Natural killer cell (primary cell): Measurements from ENCODE around the gene METAP1D. TPM values are rescaled to one million over a fixed set of nuclear protein-coding genes. Genes with fewer than 3 reads are reported as not detected.

ENCODE experiments used
- ATAC-seq, 3 donors: fragments of 150-1000 bp in 2 of 3; fragments of 200-7000 bp in 1 of 3; cut with Tn5 transposase; 1 replicate in 1 of 3; 2 replicates in 2 of 3; pipeline ENCODE4 v1.10.0; 2021; ENCODE audit warnings: mild to moderate bottlenecking in 2 of 3, moderate library complexity in 2 of 3
- DNase-seq, 2 donors: peaks; one replicate each; pipeline versions ENCODE4 v3.0.0 to v3.0.0-alpha.2; 2013 to 2021; ENCODE audit warnings: mixed read lengths in 1 of 2
- H3K27ac ChIP-seq: one replicate; pipeline ENCODE4 v1.5.1; 2013; ENCODE audit warnings: mild to moderate bottlenecking, low read length
- H3K27me3 ChIP-seq: one replicate; pipeline ENCODE4 v1.6.1; 2013; ENCODE audit warnings: low read length; ENCODE audit not compliant: control insufficient read depth, insufficient read depth
- H3K36me3 ChIP-seq: one replicate; pipeline ENCODE4 v1.6.1; 2013; ENCODE audit warnings: low read length; ENCODE audit not compliant: control insufficient read depth, insufficient read depth
- H3K4me1 ChIP-seq: one replicate; pipeline ENCODE4 v1.6.1; 2013; ENCODE audit warnings: low read length; ENCODE audit not compliant: control insufficient read depth, insufficient read depth
- H3K4me3 ChIP-seq: one replicate; pipeline ENCODE4 v1.5.1; 2013; ENCODE audit warnings: low read length
- H3K9me3 ChIP-seq: one replicate; pipeline ENCODE4 v1.6.1; 2013; ENCODE audit warnings: low read length; ENCODE audit not compliant: control insufficient read depth, insufficient read depth
- H3K27ac Mint-ChIP-seq, 2 donors: one replicate each; pipeline ENCODE4 v1.8.0; 2022; ENCODE audit warnings: mild to moderate bottlenecking in 2 of 2, mixed read lengths in 2 of 2, moderate library complexity in 1 of 2
- H3K27me3 Mint-ChIP-seq, 2 donors: one replicate each; pipeline ENCODE4 v1.8.0; 2022; ENCODE audit warnings: low read depth in 2 of 2, mixed read lengths in 2 of 2
- H3K36me3 Mint-ChIP-seq: one replicate; pipeline ENCODE4 v1.8.0; 2022; ENCODE audit warnings: mixed read lengths
- H3K4me1 Mint-ChIP-seq, 2 donors: one replicate each; pipeline ENCODE4 v1.8.0; 2022; ENCODE audit warnings: mixed read lengths in 2 of 2
- H3K4me3 Mint-ChIP-seq: one replicate; pipeline ENCODE4 v1.8.0; 2022; ENCODE audit warnings: mild to moderate bottlenecking, moderate library complexity, mixed read lengths
- H3K9me3 Mint-ChIP-seq, 2 donors: one replicate each; pipeline ENCODE4 v1.8.0; 2022; ENCODE audit warnings: mixed read lengths in 2 of 2
- WGBS: methylation state at CpG from one replicate; pipeline ENCODE4 v1.1.7; 2013; ENCODE audit warnings: missing lambda C conversion rate; ENCODE audit not compliant: insufficient coverage; 5-methylcytosine and 5-hydroxymethylcytosine counted together
- intact Hi-C: fragments of 100-400 bp; cut with micrococcal nuclease; formaldehyde crosslinking; loops from one replicate; pipeline ENCODE4 v1.14.2; 2022
- total RNA-seq, 4 donors: library from RNA; stranded (reverse); fragments of 120-200 nt in 1 of 4; gene quantifications; one replicate each; pipeline versions ENCODE4 v1.2.3 to v1.2.4, GENCODE V29; 2013 to 2022
- TF ChIP-seq, protein P1 (sequence below): fragments of 200-600 bp; IDR thresholded peaks from one replicate; pipeline ENCODE4 v1.8.0; 2022; ENCODE audit warnings: antibody characterized with exemption

Gene METAP1D
- total RNA-seq, 3 donors from 2014 or later (not counting 1 experiment from before 2014, with no cell fraction given): 2.8 to 3.4 (median 3.2) TPM

DNA sequence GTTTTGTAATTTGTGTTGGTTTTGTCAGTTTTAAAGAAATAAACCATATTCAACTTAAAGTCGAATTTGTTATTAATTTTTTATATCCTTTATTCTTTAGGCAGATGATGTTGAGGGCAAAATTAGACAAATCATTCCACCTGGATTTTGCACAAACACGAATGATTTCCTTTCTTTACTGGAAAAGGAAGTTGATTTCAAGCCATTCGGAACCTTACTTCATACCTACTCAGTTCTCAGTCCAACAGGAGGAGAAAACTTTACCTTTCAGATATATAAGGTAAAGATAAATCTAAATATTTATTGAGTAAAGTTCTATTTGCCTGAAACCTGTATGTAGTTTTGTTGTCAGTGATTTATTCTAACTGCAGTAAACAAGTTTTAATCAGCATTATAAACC is 34.5 kb upstream of the METAP1D start:
- Mint-ChIP-seq H3K36me3 (peaks cover 5% of the 10 kb centered on the region), H3K4me3 (no peak overlapping the region), H3K27ac (no peak overlapping the region), H3K27me3 (no peaks in the 10 kb centered on the region), H3K4me1 (peaks cover 0 to 5% of the 10 kb centered on the region in 2 donors), H3K9me3 (no peaks in the 10 kb centered on the region)
- Histone ChIP-seq H3K4me1 (no peaks in the 10 kb centered on the region), H3K27me3 (no peaks in the 10 kb centered on the region), H3K9me3 (no peaks in the 10 kb centered on the region), H3K36me3 (peaks cover 30% of the 10 kb centered on the region), H3K4me3 (no peak overlapping the region), H3K27ac (no peak overlapping the region)
- intact Hi-C loops: no loop called here
- WGBS: 100% methylated on average over 1 of the region's 3 CpGs
- no peak for ATAC-seq
- TF ChIP-seq, protein P1, sequence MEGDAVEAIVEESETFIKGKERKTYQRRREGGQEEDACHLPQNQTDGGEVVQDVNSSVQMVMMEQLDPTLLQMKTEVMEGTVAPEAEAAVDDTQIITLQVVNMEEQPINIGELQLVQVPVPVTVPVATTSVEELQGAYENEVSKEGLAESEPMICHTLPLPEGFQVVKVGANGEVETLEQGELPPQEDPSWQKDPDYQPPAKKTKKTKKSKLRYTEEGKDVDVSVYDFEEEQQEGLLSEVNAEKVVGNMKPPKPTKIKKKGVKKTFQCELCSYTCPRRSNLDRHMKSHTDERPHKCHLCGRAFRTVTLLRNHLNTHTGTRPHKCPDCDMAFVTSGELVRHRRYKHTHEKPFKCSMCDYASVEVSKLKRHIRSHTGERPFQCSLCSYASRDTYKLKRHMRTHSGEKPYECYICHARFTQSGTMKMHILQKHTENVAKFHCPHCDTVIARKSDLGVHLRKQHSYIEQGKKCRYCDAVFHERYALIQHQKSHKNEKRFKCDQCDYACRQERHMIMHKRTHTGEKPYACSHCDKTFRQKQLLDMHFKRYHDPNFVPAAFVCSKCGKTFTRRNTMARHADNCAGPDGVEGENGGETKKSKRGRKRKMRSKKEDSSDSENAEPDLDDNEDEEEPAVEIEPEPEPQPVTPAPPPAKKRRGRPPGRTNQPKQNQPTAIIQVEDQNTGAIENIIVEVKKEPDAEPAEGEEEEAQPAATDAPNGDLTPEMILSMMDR: no peak
- no peak for DNase-seq

DNA sequence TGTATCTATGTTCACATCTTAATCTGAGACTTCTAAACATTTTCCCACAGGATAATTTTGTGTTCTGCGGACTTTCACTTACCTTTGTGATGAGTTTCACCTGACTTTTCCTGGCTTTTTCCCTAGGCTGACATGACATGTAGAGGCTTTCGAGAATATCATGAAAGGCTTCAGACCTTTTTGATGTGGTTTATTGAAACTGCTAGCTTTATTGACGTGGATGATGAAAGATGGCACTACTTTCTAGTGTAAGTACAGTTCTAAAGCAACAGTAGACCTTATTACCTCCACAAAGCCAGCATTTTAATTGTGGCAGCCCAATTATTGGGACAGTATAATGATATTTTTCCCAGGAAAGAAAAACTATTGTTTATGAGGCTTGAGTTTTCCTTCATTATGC is 34.1 kb upstream of the METAP1D start:
- H3K27me3 Mint-ChIP-seq: no peaks in the 10 kb centered on the region
- ATAC-seq (no peak), DNase-seq (peak in 1 of 2 donors; percentile 20)
- no peak overlapping the region for H3K27ac Mint-ChIP-seq
- 81% methylated on average over 2 of the region's 3 CpGs for WGBS
- intact Hi-C loops: no loop called here
- H3K4me1 Mint-ChIP-seq: peaks cover 0 to 5% of the 10 kb centered on the region in 2 donors
- peaks cover 5% of the 10 kb centered on the region for H3K36me3 Mint-ChIP-seq
- peaks cover 30% of the 10 kb centered on the region for H3K36me3 ChIP-seq
- no peaks in the 10 kb centered on the region for H3K27me3 ChIP-seq
- TF ChIP-seq, protein P1: no peak
- H3K4me3 Mint-ChIP-seq: no peak overlapping the region
- no peak overlapping the region for H3K27ac ChIP-seq
- no peaks in the 10 kb centered on the region for H3K4me1 ChIP-seq
- no peaks in the 10 kb centered on the region for H3K9me3 Mint-ChIP-seq
- H3K4me3 ChIP-seq: no peak overlapping the region
- no peaks in the 10 kb centered on the region for H3K9me3 ChIP-seq

DNA sequence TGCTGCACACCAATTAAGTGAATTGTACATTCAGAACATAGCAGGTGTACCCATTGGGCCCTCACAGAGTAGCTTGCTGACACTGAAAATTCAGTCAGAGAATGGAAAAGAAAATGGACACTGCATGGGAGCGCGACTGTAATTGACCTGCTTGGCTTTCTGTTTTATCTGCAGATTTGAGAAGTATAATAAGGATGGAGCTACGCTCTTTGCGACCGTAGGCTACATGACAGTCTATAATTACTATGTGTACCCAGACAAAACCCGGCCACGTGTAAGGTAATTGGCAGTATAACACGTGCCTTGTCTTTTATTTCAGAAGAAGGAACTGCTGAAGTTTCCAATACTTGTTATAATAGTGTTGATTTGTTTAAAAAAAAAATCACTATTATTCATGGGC is 33.5 kb upstream of the METAP1D start:
- intact Hi-C loops: no loop called here
- 97% methylated on average over 8 of the region's 8 CpGs for WGBS
- H3K27me3 ChIP-seq: no peaks in the 10 kb centered on the region
- H3K9me3 ChIP-seq: no peaks in the 10 kb centered on the region
- no peak overlapping the region for H3K27ac Mint-ChIP-seq
- H3K4me3 ChIP-seq: no peak overlapping the region
- H3K4me1 ChIP-seq: no peaks in the 10 kb centered on the region
- DNase-seq (no peak), ATAC-seq (no peak)
- no peak overlapping the region for H3K27ac ChIP-seq
- H3K4me1 Mint-ChIP-seq: peaks cover 0 to 5% of the 10 kb centered on the region in 2 donors
- TF ChIP-seq, protein P1: no peak
- H3K36me3 Mint-ChIP-seq: peaks cover 5% of the 10 kb centered on the region
- no peaks in the 10 kb centered on the region for H3K27me3 Mint-ChIP-seq
- H3K9me3 Mint-ChIP-seq: no peaks in the 10 kb centered on the region
- no peak overlapping the region for H3K4me3 Mint-ChIP-seq
- H3K36me3 ChIP-seq: peaks cover 30% of the 10 kb centered on the region

DNA sequence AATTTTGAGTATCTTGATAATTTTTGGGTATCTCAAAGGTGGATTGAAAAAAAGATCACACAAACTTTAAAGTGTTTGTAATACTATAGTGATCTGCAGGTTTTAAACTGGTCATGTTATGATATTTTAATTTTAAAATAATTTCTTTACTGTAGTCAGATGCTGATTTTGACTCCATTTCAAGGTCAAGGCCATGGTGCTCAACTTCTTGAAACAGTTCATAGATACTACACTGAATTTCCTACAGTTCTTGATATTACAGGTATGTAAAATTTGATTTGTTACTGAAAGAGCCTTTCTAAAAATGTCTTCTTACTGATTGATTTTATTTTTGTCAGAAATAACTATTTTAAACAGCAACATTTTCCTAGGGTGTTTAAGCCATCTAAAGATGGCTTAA is 33.1 kb upstream of the METAP1D start:
- TF ChIP-seq, protein P1: no peak
- Histone ChIP-seq H3K27ac (no peak overlapping the region), H3K36me3 (peaks cover 30% of the 10 kb centered on the region), H3K4me1 (no peaks in the 10 kb centered on the region), H3K27me3 (no peaks in the 10 kb centered on the region), H3K4me3 (no peak overlapping the region), H3K9me3 (no peaks in the 10 kb centered on the region)
- Mint-ChIP-seq H3K36me3 (peaks cover 5% of the 10 kb centered on the region), H3K27me3 (no peaks in the 10 kb centered on the region), H3K4me3 (no peak overlapping the region), H3K9me3 (no peaks in the 10 kb centered on the region), H3K4me1 (peaks cover 0 to 5% of the 10 kb centered on the region in 2 donors), H3K27ac (no peak overlapping the region)
- intact Hi-C loops: no loop called here
- ATAC-seq (no peak), DNase-seq (no peak)
